Amniotic stem cell (primary cell): ENCODE data around the gene ZNF235.
"Not testable (repeated sequence)": the region's sequence is repeated elsewhere in the genome, so short reads cannot be mapped to it uniquely, and the experiment has no call there.

Source experiments
- DNase-seq: peaks from one replicate; lab custom pipeline; 2025; lab: John Stamatoyannopoulos, UW

ZNF235 gene

DNA sequence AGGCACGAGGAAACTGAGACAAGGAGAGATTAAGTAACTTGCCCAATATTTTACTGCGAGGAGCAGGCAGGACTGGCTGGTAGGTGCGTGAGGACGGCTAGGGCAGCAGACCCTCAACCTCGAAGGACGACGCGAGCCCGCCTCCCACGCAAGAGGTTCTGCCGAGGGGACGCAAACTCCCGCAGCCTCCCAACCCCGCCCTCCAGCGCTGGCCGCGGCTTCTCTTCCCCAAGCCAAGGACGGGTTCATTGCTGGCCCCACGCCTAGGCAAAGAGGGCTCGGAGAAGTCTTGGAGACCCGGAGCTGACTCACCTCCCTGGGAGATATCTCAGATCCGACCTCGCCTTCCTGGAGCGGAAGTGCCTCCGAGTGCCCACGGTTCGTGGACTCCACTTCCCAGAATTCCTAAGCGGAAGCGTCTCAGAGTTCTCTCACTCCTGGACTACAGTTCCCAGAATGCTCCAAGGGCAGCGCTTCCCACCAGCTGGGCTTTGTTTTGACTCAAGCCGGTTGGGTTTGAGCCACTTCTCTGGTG lies at the start of gene ZNF235:
Gene ZNF235, minus strand, starts transcription at position 367 of the 535 bp plus-strand sequence. CDS start 1,621 bp downstream, outside the sequence.
- DNase-seq = peak; percentile 99

DNA sequence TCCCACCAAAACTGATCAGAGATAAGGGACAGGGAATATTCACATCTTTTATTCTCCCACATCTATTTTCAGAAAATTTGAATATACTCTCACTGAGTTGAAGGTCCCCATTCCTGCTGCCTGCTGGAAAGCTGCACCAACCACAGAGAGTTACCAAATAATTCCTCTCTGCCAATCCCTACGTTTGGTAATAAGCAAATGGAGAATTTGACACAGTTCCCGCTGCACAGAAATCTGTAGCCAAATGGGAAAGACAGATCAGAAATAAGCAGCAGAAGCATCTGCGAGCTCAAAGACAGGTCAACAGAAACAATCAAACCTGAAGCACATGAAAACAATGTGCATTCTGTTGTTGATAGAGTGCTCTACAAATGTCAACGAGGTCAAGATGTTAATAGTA lies 41.7 kb upstream of the ZNF235 start:
- DNase-seq = no peak

DNA sequence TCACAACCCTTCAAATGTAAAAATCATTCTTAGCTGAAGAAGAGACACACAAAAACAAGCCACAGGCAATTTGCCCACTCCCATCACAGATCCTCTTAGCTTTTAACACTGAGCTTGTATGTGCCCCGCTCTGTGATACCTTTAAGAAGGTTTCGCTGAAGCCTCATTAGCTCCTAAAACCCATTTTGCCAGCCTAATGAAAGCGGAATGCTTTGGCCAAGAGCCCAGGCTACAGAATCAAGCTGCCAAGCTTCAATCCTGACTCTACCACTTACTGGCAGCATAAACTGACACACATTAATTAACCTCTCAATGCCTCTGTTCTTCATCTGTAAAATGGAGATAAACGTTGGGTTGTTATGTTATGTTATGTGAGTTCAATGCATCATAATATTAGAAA lies 41.1 kb upstream of the ZNF235 start:
- DNase-seq = no peak

- DNase-seq = no peak
These were observed 39.4 kb upstream of the ZNF235 start for GRCh38 chr19:44344255-44344654.

DNA sequence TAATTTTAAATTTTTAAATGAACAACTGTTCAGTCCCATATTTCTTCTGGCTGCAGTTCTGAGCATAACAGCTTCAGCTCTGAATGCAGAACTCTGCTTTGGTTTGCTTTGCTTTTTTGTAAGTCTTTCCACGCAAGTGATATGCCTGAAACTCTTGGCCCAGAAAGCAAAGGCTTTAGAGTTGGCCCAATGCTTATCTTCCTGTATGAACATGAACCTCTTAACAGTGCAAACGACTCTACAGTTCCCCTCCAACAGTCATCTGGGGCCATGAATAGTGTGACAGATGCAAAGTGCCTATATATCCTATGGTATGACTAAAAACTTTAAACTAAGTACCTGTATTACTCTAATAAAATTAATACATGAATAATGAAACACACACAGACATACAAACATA lies 37.0 kb upstream of the ZNF235 start:
- DNase-seq = no peak

GRCh38 chr19:44334639-44335038 lies 29.8 kb upstream of the ZNF235 start:
- DNase-seq = not testable (repeated sequence)

DNA sequence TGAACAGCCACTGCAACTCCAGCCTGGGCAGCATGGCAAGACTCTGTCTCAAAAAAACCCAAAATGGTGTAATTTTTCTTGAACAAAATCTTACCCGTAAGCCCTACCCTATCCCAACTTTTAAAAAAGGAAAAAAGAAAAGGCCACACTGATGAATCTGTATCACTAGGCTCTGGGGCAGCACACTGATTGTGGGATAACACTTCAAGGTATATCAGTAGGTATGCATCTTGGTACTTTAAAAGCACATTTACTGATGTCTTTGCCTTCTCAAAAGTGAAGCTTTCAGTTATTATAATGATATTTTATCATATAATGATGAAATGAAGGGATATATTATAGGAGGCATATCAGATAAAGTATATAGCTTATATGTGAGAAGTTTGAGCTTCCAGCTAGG lies 27.3 kb upstream of the ZNF235 start:
- no peak for DNase-seq

- DNase-seq = no peak
These were observed 11.1 kb upstream of the ZNF235 start for GRCh38 chr19:44315883-44316282.

DNA sequence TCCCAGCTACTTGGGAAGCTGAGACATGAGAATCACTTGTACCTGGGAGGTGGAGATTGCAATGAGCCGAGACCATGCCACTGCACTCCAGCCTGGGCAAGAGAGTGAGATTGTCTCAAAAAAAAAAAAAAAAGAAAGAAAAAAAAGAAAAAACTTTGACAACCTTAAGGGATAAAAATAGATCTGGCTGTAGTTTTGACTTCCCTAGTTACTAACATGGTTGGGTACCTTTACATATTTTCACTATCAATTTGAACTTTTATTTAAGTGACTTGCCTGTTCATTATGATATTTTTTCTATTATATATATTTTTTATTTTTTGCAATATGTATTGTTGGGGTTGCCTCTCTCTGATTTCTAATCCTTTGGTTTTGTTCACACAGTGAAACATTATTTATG lies 8.4 kb upstream of the ZNF235 start:
- DNase-seq = no peak

GRCh38 chr19:44308011-44308410 lies 3.2 kb upstream of the ZNF235 start:
- DNase-seq = no peak

- DNase-seq = no peak
These were observed 1.5 kb upstream of the ZNF235 start for GRCh38 chr19:44306283-44306682.

DNA sequence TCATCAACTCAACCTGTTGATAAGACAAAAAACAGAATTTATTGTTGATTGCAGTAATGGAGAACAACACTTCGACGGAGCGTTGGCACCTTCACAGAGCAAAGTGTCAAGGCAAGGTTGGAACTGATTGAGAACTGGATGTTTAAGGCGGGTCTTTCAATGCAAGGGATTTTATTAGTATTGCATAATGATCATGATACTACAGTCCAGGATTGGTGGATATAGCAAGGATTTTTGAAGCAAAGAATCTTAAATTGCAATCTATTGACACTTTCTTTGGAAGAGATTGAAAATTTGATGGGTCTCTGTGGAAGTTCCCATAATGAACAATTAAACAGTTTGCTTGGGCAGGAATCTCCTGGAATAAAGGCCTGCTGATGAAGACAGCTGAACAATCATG lies 632 bp upstream of the ZNF235 start:
- DNase-seq = no peak

GRCh38 chr19:44303976-44304568 lies 753 bp downstream of the ZNF235 start:
- DNase-seq = peak; percentile 25

- DNase-seq = no peak
These were observed 1.5 kb downstream of the ZNF235 start for GRCh38 chr19:44303320-44303719.

DNA sequence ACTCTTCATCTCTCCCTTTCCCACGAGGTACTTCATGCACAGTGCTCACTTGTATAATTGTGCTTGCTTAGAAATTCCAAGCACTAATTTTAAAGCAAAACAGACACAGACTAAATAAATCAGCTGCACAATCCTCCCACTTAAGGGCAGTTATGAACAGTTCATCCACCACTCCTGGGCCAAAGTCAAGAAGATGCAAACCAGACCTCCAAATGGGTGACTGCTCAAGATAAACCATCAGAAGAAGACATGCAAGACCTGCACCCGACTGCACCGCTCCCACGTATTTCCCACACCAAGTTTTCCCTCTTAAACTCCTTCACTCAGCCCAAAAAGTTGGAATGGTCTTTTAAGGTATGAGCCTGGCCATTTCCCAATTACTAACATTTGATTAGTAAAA lies 19.9 kb downstream of the ZNF235 start:
- no peak for DNase-seq

- DNase-seq = no peak
These were observed 22.0 kb downstream of the ZNF235 start for GRCh38 chr19:44282846-44283245.

DNA sequence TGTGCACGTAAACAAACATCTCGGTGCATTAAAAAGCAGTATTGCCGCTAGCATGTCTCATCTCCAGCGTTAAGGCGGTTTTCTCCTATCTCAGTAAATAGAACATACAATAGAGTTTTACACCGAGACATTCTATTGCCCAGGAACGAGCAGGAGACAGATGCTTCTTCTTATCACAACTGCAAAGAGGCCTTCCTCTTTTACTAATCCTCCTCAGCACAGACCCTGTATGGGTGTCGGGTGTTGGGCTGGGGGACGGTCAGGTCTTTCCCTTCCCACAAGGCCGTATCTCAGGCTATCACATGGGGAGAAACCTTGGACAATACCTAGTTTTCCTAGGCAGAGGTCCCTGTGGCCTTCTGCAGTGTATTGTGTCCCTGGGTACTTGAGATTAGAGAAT lies 23.9 kb downstream of the ZNF235 start:
- no peak for DNase-seq

DNA sequence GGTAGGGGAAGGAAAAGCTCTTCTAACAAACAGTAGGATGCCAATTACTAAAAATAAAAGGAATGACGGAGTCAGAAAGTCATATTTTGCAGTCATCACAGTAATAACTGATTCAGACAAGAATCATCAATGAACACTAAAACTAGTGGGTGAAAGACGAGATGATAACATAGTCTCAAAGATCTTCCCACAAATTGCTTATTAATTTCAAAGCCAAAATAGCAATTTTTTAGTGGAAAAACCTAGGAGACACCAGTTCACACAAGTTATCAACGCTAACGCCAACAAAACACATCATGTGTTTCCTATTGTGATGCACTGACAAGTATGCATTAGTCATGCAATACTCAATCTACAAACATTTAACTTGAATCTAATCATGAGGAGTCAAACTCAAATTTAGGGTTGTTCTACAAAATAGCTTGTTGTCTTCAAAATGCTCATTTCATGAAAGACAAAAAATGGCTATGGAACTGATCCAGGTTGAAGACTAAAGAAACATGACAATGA lies 26.6 kb downstream of the ZNF235 start:
- no peak for DNase-seq

GRCh38 chr19:44277331-44277730 lies 27.5 kb downstream of the ZNF235 start:
- DNase-seq = no peak

GRCh38 chr19:44260695-44261446 lies 44.0 kb downstream of the ZNF235 start:
- DNase-seq = no peak

DNA sequence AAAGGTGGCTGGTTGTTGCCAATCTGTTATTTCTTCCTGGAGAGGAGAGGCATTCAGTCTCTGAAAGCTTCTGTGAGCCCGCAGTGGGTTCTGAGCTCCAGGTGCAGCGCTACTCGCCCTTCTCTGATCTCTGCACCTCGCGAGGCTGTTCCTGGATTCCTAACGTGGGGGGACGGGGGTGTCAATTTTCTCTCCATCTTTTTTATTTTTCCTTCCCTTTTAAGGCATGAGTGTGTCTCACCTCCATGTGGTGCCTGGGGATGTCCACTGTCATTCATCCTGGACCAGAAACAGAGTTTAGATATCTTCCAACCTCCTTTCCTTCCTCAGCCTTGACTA lies 44.5 kb downstream of the ZNF235 start:
- DNase-seq = no peak

DNA sequence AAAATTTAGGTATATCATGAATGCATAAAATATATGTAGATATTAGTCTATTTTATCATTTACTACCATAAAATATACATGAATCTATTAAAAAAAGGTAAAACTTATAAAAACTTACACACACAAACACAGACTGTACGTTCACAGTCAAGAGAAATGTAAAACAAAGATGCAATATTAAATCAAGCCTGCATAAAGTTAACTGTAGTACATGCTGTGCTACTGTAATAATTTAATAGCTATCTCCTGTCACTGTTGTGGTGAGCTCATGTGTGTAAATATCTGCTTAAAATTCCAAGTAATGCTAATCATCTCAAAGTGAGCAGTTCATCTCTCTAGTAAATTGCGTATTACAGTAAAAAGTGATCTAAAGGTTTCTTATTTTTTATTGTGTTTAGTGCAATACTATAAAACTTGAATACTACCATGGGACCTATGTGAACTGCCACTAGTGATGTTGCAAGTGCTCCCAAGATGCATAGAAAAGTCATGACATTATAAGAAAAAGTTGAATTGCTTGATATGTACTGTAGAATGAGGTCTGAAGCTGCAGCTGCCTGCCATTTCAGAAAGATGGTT lies 45.9 kb downstream of the ZNF235 start:
- DNase-seq = no peak

- no peak for DNase-seq
These were observed 46.7 kb downstream of the ZNF235 start for GRCh38 chr19:44258136-44258535.
